CD1c-positive myeloid dendritic cell (primary cell): Measurements from ENCODE around the gene POU6F2.
"Not testable (repeated sequence)": the region's sequence is repeated elsewhere in the genome, so short reads cannot be mapped to it uniquely, and the experiment has no call there.

ENCODE experiments used
- DNase-seq: peaks from one replicate; pipeline ENCODE4 v3.0.0-alpha.2; 2016; ENCODE audit errors: extremely low spot score

Gene POU6F2

DNA sequence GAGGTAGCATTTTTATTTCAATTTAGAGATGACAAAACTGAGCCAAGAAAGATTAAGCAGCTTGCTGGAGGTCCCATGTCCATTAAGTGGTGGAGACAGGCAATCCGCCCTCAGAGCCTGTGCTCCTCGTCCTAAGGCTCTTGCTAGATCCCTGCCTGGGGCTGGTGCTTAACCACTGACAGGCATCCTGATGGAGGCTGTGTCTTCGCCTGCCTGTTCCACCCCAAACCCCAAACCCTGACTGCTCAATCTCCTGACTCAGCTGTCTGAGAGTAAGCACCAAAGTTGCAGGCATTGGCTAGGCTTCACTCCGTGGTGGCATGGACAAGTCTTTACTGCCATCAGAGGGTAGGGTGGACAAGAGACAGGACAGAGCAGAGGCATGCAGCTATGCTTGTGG is 209.4 kb downstream of the POU6F2 start:
- no peak for DNase-seq

GRCh38 chr7:39192476-39192875 is 214.8 kb downstream of the POU6F2 start:
- no peak for DNase-seq

- not testable (repeated sequence) for DNase-seq
Observed at GRCh38 chr7:39194388-39194787, 216.7 kb downstream of the POU6F2 start.

DNA sequence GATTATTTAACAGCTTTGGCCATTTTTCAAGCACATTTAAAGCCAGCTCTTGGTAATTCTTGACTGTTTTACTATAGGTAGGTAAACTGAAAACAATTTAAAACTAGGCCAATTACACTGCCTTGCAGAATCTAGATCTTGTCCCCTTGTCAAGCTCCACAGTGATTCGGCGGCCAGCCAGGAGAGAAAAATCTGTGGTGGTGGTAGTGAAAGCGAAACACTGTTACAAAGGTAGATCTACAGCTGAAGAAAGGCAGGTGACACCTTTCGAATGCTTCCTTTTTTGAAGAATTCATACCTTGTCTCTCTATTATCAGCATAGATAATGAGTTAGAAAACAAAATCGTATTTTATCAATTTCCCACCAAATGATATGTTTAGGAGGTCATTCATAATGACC is 218.3 kb downstream of the POU6F2 start:
- DNase-seq, result no peak

DNA sequence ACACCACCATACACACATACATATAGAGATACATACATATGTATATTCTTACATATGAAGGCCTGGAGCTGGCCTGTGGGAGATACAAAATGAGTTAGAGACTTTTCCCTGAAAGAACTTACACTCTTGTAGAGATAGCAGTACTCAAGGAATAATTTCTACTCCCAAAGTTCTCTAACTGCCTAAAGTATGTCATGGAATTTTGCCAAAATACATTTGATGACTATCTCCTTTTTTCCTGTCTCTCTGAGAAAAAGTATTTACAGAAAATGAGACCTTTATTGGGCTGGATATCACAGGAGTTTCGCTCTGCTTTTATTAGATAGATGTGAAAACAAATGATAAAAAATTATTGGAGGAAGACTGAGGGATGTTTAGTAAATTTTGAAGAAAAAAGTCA is 220.1 kb downstream of the POU6F2 start:
- DNase-seq, result no peak

- no peak for DNase-seq
Observed at GRCh38 chr7:39198556-39198955, 220.8 kb downstream of the POU6F2 start.

DNA sequence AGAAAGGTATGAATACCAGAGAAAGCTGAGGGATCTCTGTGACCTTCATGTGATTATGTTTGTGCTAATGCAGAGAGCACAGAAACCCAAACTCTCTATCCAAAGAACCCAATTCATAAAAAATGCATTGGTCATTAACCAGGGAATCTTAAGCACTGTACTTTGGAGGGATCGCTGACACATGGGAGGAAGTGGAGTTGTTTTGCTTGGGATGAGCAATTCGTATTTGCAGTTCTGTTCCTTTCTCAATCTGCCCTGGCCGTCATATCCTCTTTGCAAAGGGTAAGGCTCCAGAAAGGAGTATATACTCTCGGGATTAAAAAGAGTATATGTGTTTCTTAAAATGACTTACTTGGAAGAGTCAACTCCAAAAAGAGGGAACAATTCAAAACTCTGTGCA is 221.3 kb downstream of the POU6F2 start:
- DNase-seq, result no peak

GRCh38 chr7:39199951-39200350 is 222.2 kb downstream of the POU6F2 start:
- DNase-seq, result no peak

DNA sequence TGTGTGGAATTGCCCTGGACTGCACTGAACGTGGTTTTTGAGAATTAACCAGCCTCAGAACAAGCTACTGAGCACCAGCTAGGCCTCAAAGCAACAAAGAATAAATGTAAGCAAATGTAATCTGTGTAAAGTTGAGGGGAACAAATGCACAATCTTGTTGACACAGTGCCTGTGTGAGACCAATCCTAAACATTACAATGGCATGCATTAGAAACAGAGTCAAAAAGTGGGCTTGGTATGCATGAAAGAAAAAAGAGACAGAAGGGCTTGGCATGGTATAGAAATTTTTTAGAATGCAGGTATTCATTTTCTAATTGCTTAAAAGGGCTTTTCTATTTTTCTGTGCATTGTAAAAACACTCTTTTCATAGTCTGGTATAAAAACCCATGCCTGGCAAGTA is 224.3 kb downstream of the POU6F2 start:
- DNase-seq, result no peak

- DNase-seq, result no peak
Observed at GRCh38 chr7:39210362-39210761, 232.7 kb downstream of the POU6F2 start.

- DNase-seq, result no peak
Observed at GRCh38 chr7:39211581-39211980, 233.9 kb downstream of the POU6F2 start.

GRCh38 chr7:39212876-39213275 is 235.2 kb downstream of the POU6F2 start:
- no peak for DNase-seq

DNA sequence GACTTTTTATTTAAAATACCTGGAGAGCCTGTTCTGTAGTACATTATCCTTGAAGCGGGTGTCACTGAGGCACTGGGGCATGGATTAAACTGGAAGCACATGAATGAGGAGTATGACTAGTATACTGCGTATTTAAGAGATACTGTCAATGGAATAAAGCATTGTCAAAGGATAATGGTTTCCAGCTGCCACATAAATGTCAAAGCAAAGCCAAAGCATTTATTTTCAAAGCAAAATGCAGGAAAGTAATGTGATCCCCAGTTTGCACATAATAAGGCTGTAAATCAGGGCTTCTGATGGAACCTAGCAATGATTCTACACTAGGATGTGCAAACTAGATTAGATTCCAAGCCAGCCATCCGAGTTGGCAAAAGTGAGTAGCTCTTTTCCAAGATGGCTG is 240.1 kb downstream of the POU6F2 start:
- no peak for DNase-seq

GRCh38 chr7:39219869-39220268 is 242.2 kb downstream of the POU6F2 start:
- DNase-seq, result no peak

DNA sequence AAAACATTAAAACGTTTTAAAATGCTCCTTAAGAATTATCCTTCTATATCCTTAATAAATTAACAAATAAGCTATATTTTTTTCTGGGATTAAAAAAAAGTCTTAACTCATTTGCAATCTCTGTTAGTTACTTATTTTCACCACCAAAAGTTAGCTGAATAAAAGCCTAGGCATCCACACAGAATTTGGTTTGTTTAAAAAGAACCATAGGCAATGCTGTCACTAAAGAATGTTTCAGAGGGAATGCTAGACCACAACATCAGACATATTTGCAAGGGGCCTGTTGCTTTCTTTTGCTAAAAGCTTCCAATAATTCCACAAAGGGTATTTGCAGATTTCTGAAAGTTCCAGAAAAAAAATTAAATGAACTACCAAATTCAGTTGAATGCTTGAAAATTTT is 244.2 kb downstream of the POU6F2 start:
- no peak for DNase-seq

DNA sequence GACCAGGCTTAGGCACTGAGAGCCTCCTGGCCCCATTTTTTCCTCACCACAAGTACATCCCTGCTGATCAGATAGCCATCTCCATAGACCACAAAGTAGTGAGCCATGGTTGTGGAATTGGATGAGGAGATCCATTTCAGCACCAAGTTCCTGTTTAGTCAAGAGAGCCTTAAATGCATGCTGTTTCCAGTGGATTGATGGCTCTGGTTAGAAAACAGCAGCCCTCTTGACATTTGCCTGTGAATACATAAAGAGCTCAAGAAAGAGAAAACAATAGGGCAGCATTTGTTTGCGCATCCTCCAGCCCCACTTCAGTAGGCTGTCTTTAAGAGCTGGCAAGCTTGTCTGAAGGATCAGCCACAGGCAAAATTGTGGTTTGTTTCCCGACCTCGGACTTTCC is 251.2 kb downstream of the POU6F2 start:
- no peak for DNase-seq

DNA sequence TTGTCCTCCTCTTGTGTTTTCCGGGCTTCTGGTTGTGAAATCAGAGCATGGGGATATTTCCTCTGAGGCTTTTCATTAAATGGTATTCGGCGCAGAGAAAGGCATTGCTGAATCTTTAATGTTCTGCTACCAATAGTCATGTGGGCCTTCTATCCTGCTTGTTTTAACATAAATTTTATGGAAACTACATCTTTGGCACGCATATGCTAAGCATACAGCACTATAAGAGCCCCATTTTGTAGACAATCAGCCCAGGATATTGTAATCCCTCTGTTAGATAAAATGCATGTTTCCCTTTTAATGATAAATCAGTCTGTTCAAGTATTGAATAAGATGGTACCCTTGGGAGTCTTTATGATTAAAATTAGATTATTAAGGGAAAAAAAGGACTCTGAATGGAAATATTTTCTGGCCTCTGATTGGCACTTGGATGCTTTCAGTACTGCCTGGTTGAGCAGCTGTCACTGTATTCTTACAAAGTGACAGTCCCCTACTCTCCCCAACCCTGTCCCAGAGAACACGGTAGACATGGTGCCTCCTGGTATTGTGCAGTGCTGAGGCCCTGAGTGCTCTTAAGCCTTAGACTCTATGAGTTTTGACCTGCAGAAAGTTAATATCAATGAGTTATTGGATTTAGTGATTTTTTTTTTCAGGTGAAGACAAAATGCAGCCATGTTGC is 256.3 kb downstream of the POU6F2 start:
- DNase-seq, result no peak

GRCh38 chr7:39238234-39238869 is 260.6 kb downstream of the POU6F2 start:
- no peak for DNase-seq

- no peak for DNase-seq
Observed at GRCh38 chr7:39240864-39241263, 263.2 kb downstream of the POU6F2 start.

DNA sequence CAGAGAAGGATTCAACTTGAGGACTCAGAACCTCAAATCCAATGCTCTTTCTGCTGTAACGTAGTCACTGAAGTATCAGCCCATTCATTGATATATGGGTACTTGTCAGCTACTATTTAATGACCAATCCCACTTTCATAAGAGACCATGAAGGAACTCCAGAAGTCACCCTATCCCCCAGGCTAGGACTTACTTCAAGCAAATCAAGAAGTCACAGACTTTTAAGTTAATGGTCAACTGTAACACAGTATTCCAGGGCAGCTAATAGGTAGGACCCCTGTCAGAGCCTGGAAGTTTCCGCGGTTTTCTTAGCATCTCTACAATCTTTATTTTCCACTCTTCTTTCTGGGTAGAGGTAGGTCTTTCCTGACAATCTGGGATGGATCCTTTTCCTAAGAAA is 269.9 kb downstream of the POU6F2 start:
- DNase-seq, result no peak

GRCh38 chr7:39248041-39248691 is 270.5 kb downstream of the POU6F2 start:
- DNase-seq, result no peak

- no peak for DNase-seq
Observed at GRCh38 chr7:39248692-39249090, 271.0 kb downstream of the POU6F2 start.

- no peak for DNase-seq
Observed at GRCh38 chr7:39249635-39250152, 272.0 kb downstream of the POU6F2 start.
